HK-2 (cell line): Measurements from ENCODE around the gene SRGAP3.
"Not testable (repeated sequence)": the region's sequence is repeated elsewhere in the genome, so short reads cannot be mapped to it uniquely, and the experiment has no call there.

Experiments
- DNase-seq: peaks from one replicate; pipeline ENCODE4 v3.0.0-alpha.2; 2018; ENCODE audit not compliant: unreplicated experiment

The SRGAP3 gene

GRCh38 chr3:9249273-9250192 lies at the start of gene SRGAP3:
Gene SRGAP3, minus strand, starts transcription at chr3:9249646. Its CDS starts 695 bp downstream, at chr3:9248951.
- DNase-seq = peak; percentile 52

GRCh38 chr3:9298236-9298635 lies 48.8 kb upstream of the SRGAP3 start:
- no peak for DNase-seq

GRCh38 chr3:9296241-9296640 lies 46.8 kb upstream of the SRGAP3 start:
- DNase-seq = no peak

- no peak for DNase-seq
Measured at GRCh38 chr3:9295007-9295406, 45.6 kb upstream of the SRGAP3 start.

GRCh38 chr3:9293953-9294352 lies 44.5 kb upstream of the SRGAP3 start:
- not testable (repeated sequence) for DNase-seq

GRCh38 chr3:9293076-9293475 lies 43.6 kb upstream of the SRGAP3 start:
- no peak for DNase-seq

GRCh38 chr3:9292516-9292915 lies 43.1 kb upstream of the SRGAP3 start:
- no peak for DNase-seq

GRCh38 chr3:9291821-9292410 lies 42.5 kb upstream of the SRGAP3 start:
- no peak for DNase-seq

- DNase-seq = no peak
Measured at GRCh38 chr3:9290566-9290965, 41.1 kb upstream of the SRGAP3 start.

- DNase-seq = not testable (repeated sequence)
Measured at GRCh38 chr3:9281533-9281932, 32.1 kb upstream of the SRGAP3 start.

- no peak for DNase-seq
Measured at GRCh38 chr3:9280451-9281219, 31.2 kb upstream of the SRGAP3 start.

- no peak for DNase-seq
Measured at GRCh38 chr3:9279966-9280365, 30.5 kb upstream of the SRGAP3 start.

- no peak for DNase-seq
Measured at GRCh38 chr3:9278498-9278897, 29.1 kb upstream of the SRGAP3 start.

- no peak for DNase-seq
Measured at GRCh38 chr3:9278085-9278484, 28.6 kb upstream of the SRGAP3 start.

GRCh38 chr3:9276761-9277370 lies 27.4 kb upstream of the SRGAP3 start:
- DNase-seq = no peak

- DNase-seq = no peak
Measured at GRCh38 chr3:9271903-9272302, 22.5 kb upstream of the SRGAP3 start.

GRCh38 chr3:9270704-9271103 lies 21.3 kb upstream of the SRGAP3 start:
- DNase-seq = no peak

- no peak for DNase-seq
Measured at GRCh38 chr3:9266716-9267115, 17.3 kb upstream of the SRGAP3 start.

GRCh38 chr3:9260305-9260704 lies 10.9 kb upstream of the SRGAP3 start:
- DNase-seq = no peak

- DNase-seq = no peak
Measured at GRCh38 chr3:9257092-9257491, 7.6 kb upstream of the SRGAP3 start.

GRCh38 chr3:9255976-9256375 lies 6.5 kb upstream of the SRGAP3 start:
- no peak for DNase-seq

GRCh38 chr3:9254764-9255163 lies 5.3 kb upstream of the SRGAP3 start:
- no peak for DNase-seq
